HG03103 (cell line): ENCODE results near the gene MED13L.
"Not testable (repeated sequence)": the region's sequence is repeated elsewhere in the genome, so short reads cannot be mapped to it uniquely, and the experiment has no call there.

Source experiments
- ATAC-seq: cut with Tn5 transposase; IDR thresholded peaks from one replicate; pipeline ENCODE4 v1.9.1; 2021; ENCODE audit warnings: low read depth; ENCODE audit not compliant: unreplicated experiment

The MED13L gene

DNA sequence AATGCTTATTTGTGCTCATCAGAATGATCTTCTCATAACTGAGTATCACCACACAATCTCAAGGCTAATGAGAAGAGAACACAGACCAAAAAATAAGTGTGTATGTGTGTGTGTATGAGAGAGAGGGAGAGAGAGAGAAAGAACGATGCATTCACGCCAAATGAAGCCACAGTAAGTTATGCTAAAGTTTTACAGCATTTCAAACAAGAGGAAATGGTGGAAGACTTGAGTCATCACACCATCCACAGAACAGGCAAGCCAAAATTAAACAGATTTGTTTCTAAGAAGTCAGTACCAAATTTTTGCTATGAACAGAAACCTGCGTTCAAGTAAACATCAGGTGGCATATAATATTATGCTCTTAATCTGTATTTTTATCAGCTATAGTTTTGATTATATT, 141.2 kb downstream of the MED13L start:
- ATAC-seq: no peak

DNA sequence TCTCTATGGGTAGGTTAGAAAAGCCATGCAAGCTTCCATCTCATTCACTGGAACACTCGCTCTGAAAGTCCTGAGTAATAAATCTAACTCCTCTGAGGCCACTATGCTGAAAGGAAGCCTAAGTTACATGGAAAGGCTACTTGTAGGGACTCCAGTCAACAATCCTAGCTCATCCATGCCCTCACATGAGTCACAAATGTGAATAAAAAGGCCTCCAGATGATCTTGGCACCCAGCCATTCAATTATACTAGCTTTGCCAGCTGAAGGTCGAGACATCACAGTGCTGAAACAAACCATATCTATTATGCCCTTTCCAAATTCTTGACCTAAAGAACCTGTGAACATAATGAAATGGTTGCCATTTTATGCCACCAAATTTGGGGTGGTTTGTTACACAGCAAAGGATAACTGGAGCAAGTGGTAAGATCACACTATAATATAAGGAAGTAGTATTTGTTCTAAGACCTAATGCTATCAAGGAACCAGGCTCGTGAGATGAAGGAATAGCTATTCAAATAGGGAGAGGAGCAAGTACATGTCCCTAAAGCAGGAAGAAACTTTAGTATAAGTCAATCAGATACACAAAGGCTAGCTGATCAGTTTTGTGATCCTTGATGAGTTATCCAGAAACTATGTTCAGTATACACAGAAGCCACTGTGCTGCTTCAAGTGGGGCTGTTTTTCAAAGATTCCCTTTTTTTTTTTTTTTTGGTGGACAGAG, 142.1 kb downstream of the MED13L start:
- ATAC-seq: no peak

DNA sequence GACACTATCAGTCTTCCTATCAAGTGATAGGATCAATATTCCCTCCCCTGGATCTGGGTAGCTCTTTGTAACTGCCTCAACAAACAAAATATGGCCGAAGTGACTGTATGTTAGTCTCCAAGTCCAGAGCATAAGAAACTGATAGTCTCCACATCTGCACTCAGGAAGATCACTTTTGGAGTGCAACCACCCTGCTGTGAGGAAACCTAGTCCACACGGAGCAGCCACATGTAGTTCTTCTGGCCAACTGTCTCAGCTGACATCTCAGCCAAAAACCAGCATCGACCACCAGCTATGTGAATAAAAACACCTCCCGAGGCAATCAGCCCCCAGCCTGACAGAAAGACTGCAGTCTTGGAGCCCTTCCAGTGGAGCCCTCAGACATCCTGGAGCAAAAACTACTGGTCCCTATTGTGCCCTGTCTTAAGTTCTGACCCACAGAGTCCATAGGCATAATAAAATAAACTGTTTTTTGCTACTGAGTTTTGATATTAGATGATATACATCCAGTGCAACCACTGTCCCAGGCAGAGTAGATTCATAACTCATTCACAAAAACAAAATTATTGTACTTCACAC, 143.8 kb downstream of the MED13L start:
- ATAC-seq: no peak

DNA sequence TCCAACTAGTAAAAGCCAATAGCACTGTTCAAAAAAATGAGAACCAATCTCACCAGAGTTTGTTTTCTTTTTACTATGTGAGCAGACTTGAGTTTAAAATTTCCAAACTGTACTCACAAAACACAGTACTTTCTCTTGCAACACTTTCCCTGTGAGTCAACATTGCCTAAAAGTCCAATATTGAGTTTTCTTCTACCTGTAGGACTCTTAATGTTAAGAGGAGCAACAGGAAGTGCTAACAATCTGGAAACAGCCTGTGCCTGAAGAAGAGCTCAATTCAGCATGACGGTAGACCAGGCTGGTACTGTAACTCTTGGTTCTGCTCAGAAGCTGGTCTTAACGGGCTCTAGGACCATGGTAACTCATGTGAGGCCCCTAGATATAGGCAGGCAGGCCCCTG, 144.3 kb downstream of the MED13L start:
- ATAC-seq: no peak

DNA sequence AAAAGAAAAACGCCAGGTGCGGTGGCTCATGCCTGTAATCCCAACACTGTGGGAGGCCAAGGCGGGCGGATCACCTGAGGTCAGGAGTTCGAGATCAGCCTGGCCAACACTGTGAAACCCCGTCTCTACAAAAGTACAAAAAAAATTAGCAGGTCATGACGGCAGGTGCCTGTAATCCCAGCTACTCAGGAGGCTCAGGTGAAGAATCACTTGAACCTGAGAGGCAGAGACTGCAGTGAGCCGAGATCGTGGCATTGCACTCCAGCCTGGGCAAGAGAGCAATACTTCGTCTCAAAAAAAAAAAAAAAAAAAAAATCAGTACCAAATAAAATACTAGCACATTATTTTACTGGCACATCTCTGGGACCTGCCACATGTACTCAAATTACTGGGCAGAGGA, 145.5 kb downstream of the MED13L start:
- not testable (repeated sequence) for ATAC-seq

DNA sequence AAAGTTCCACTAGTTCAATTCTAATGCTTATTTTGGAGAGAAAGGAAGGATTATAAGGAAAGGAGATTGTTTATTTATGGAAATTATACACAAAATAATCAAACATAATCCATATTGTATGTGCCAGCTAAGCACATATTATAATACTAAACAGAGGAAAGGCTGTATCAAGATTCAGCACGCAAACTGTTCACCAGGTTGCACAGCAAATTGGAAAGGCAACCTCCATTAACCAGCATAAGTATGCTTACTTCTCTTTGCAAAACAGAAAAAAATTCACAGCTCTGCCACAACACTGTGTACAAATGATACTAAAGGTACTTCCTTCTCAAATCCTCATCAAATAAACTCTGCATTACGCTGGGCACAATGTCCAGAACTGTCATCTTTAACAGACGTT, 146.3 kb downstream of the MED13L start:
- ATAC-seq: no peak

DNA sequence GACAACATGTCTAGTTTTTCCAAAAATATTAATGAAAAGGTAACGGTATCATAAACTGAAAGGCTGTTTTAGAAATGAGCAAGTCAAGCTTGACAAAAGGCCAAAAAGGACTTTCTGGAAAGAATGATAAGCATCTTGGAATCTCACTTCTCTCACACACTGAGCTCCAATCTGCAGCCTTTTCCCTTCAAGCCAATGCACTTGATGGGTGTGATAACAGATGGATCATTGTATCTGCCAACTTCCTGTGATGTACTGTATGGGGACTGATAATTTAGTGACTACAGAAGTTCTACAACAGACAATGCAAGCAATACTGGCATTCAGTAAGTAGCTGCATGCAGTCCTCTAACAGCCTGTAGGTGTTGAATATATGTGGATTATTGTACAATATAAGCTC, 147.1 kb downstream of the MED13L start:
- no peak for ATAC-seq

DNA sequence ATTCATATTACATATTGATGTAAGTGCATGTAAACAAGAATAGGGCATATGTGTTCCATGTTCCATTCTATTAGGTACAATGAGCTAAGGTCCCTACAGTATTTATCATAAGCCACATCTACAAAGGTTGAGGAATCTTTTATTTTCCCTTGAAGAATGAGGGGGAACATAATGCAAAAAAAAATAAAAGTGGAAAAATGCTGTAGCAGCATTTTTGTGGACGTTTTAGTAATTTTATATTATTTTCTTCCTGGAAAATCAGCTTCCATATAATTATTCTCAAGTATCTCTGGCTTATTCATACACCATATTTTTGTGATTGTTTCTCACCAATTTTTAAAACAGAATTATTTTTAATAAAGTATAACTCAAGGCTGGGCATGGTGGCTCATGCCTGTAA, 148.7 kb downstream of the MED13L start:
- no peak for ATAC-seq

DNA sequence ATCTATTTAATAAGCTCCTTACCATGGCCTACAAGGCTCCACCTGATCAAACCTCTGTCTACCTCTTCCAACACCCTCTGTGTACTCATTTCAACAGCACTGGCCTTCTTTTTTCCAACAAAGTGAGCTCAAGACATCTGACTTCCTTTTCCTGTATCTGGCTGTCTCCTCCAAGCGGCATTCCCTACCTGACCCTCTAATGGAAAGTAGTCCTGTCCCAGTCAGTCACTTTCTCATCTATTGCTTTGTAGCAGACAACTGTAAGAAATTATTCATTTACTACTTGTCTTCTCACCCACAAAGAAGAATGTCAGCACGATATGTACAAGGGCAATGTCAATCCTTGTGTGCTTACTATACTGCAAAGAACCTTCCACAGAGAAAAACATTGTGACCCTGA, 149.6 kb downstream of the MED13L start:
- ATAC-seq: no peak

DNA sequence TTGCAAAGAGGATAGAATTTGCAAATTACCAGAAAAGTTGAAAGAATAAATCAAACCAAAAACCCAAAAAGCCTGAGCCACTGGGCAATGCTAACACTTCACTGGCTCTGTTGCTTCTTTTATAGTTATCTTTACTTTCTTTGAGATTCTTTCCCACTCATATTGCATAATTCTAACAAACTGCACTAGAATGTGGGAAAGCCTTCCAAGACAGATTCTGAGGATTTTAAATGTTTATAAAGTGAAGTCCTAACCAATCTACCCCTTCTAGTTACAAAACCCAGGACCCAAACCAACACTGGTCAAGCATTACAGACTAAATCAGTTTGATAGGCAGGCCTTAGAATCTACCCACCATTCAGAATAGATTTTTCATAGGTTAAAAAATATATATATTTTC, 150.9 kb downstream of the MED13L start:
- no peak for ATAC-seq

DNA sequence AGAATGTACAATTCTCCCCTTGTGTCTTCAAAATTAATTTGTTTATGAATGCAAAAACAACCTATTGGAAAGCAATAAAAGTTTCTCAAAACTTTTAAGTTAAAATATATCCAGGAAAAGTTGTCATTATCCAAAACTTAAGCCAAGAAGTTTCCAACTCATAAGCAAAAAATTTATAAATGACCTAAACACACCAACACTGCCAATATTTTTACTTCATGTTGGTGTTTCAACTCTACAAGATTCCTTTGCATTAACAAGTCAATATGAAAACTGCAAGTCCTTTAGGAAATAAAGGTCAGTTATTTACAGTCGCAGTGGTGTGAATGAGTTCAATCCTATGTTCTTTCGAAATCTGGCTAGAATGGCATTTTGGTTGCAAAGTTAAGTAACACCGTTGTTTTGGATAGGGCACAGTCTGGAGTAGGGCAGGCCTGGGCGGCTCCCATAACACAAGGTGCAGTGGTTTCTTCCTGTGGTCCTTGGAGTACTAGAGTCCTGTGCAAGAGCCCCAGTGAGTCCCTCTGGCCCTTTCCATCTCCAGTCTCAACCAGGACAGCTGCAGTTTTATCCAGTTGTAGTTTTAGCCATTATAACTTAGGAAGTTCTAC, 151.4 kb downstream of the MED13L start:
- no peak for ATAC-seq

DNA sequence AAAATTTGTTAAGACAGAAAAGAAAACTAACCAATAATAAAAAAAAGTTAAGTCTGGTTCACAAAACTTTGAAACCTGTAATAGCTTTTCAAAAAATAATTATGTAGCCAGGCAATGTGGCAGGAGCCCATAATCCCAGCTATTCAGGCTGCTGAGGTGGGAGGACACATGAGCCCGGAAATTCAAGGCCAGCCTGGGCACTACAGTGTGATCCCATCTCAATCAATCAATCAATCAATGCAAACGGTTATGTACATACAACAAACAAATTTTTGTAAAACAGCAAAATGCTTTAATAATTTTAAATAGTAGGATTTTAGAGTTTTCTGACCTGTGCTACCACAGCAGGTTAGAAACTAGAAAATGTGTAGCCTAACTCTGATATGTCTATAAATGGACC, 152.4 kb downstream of the MED13L start:
- no peak for ATAC-seq

DNA sequence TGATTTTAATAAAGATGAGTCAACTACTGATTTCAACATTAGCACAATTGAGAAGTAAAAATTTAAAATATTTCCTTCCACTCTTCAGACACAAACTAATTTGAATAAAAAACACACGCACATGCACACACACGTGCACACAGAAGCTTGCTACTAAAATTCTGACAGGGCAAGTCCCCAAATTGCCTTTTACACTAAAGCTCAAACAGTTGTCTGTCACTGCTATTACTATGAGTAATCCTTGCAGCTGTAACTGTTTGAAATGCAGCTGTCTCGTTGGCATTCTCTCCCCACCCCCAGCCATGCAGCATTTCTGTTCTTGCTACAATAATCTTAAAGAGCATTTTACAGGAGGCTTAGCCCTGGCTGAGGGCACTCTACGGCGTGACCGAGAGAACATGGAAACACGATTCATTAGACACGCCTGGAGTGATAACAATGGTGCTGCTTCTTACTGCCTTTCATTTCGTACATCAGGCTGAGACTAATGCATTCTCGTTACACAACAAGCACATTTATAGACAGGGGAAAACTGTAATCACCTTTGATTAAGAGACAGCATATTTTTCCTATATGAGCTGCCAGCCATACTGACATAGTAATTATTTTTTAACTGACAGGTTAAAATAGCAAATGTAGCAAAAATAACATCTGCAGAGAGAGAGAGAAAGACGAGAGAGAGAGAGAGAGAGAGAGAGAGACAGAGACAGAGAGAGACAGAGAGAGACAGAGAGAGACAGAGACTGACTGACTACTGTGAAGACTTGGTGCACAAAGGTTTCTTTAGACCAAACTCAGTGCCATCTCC, 153.8 kb downstream of the MED13L start:
- ATAC-seq: peak; percentile 89

DNA sequence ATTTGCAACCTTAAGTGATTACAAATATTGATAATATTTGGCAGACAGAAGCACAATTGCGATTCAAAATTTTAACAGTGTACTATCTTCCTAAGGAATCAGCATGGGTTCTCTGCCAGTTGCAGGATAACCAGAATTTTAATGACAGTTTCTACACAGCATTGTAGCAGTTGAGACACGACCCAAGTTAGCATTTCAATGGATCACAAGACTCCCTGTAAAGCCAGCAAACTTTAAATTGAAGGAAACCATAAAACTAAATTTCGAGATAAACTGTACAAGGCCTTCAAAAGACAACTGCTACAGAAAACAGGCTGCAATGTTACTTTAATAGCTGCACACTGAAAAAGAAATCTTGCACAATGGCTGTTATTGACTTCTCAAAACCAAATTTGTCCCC, 154.9 kb downstream of the MED13L start:
- ATAC-seq: no peak

DNA sequence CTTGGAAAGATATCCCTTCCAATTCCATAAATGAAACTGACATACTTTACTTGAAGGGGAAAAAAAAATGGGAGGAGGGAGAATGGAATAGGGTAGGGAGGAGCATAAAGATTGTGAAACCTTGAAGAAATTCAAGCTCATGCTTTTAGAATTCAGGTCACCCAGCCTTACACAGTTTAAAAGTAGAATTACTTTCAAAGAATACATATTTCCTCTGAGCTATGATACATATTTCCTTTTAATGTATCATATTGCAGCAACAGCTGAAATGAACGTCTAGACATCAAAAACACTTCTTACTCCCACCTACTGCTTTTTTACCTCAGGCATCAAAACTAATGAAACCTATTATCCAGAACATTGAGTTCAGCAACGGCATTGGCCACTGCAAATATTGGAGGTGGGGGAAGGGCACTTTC, 156.0 kb downstream of the MED13L start:
- no peak for ATAC-seq

DNA sequence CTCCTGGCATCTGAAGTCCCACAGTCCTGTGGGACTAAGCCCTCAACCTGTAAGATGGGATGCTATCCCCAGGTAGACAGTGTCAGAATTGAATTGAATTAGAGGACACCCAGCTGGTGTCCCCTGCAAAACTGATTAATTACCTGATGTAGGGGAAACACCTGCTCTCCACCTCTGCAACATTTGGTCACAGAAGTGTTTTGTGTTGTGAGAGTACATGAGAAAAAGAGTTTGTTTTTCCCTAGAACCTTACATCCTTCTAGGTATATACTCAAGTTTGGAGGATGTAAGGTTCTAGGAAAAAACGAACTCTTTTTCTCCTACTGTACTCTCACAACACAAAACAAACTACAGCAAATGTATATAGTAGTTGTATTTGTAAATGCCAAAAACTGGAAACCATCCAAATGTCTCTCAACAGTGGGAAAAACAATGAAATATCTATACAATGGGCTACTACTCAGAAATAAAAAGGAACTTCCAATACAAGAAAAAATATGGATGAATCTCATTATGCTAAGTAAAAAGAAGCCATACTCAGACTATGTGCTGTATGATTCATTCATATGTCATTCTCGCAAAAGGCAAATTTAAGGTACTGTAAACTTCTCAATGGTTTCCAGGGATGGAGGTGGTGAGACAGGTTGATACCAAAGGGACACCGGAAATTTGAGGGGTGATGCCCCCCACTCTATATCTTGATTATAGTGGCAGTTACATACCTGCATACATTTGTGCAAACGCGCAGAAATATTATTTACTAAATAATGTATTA, 160.7 kb downstream of the MED13L start:
- ATAC-seq: no peak

DNA sequence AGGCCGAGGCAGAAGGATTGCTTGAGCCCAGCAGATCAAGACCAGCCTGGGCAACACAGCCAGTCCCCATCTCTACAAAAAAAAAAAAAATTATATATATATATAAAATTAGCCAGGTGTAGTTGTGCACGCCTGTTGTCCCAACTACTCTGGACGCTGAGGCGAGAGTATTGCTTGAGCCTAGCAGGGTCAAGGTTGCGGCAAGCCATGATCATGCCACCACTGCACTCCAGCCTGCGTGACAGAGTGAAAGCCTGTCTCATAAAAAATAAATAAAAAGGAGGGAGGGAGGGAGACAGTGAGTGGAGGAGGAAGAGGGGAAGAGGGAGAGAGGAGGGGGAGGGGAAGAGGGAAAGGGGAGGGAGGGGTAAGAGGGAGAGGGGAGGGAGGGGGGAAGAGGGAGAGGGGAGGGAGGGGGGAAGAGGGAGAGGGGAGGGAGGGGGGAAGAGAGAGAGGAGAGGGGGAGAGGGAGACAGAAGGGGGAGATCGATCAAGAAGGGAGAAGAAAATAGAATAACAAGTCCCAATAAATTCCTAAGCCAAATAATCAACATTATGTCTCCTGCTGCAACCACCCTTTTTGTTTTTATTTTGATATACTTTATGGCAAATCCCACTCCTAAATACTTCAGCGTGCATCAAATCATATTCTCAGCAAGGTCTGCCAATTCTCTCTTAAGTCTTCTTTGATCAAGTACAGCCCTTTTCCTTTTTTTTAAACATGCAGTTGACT, 163.9 kb downstream of the MED13L start:
- no peak for ATAC-seq

DNA sequence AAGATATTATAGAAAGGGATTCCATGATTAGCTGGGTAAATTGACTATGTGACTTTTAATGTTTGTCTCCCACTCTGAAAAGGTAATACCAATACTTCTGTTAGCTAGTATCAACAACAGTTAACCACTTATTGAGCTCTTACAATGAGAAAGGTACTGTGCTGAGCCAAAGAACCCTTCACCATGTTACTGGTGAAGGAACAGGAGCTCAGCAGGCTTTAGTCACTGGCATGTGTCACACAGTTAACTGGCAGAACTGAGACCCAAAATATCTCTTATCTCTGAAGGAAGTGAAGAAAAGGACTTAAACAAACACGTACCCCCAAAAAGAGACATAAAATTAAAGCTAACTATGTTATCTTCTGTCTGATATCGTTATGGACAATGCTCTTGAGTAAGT, 170.6 kb downstream of the MED13L start:
- ATAC-seq: no peak

DNA sequence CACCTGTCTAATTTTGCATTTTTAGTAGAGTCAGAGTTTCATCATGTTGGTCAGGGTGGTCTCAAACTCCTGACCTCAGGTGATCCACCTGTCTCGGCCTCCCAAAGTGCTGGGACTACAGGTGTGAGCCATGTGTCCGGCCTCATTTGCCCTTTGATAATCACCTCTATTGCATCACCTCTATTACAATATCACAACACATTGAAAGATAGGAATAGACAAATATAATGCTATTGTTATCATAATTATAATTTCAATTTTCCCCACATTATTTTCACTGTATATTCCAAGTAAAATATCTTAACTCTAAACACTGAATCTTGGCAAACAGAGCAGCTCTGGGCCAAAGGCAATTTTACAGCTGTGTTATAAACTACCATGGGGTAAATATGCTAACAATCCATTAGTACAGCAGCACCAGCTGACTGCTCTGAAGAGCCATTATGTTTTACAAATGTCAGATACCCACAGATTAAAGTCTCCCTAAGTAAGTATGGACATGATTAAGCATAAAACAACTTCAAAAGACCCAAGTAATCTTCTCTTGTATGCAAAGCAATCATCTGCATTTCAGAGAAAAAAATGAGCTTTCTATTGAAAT, 173.2 kb downstream of the MED13L start:
- ATAC-seq: no peak

DNA sequence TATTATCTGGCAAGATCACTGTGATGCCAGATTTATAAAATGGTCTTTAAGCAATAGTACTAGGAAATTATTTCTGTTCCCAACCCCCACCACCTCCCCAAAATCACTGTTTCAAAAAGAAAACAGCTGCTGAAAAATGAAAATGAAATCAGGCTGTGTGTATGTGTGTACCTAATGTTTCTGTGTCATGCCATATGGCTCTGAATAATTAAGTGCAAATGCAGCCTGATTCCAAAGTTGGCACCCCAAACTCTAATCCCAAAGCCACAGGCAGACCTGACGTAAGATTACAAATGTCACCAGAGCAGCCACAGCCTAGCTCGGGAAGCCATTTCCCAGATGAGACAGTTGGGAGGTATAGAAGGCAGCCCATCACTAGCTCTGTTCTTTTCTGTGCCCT, 175.5 kb downstream of the MED13L start:
- ATAC-seq: no peak
